Activated CD4-positive, alpha-beta T cell treated with anti-CD3 and anti-CD28 coated beads, Interleukin-2, Interleukin-6, amounts not matched to agents 100 ng/mL and 50 ng/mL, durations not matched to agents 16 hours and 8 hours (primary cell): ENCODE results near the gene ACP6.
A peak's percentile ranks its signal among the peaks of the same experiment; 100 is the strongest.
"Not testable (repeated sequence)": the region's sequence is repeated elsewhere in the genome, so short reads cannot be mapped to it uniquely, and the experiment has no call there.

ENCODE experiments used
- DNase-seq: peaks from one replicate; pipeline ENCODE4 v3.0.0-alpha.2; 2020

The ACP6 gene

DNA sequence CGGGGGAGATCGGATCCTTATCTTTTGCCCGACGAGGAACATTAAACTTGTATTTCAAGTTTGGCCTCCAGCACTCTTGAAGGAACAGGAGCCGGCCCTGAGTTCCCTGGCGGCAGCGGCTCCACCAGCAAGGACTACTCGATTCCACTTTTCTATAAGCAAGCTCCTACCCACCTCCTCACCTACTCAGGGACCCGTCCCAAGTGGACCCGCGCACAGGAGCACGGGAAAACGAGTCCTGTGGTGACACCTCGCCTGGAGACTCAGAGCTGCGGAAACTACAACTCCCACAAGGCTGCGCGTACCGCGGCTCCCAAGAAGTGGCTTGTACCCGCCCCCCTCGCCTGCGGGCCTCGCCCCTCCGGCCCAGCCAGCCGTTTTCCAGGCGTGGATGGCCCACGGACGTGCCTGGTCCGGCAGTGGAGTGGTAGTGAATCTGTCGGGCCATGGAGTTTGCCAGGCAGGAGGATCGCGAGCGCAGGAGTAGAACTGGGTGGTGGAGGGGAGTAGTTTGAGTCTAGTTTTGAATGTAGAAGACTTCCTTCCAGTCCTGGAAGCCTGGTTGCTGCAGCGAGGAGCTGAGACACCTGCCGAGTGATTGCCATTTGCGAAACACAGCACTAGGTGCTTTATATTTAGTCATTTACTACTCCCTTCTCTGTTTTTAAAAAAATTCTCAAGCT, at the start of gene ACP6:
ACP6 (minus strand) TSS at position 206 of the 683 bp plus-strand sequence. CDS start 476 bp downstream, outside the sequence.
- peak; percentile 96 for DNase-seq

DNA sequence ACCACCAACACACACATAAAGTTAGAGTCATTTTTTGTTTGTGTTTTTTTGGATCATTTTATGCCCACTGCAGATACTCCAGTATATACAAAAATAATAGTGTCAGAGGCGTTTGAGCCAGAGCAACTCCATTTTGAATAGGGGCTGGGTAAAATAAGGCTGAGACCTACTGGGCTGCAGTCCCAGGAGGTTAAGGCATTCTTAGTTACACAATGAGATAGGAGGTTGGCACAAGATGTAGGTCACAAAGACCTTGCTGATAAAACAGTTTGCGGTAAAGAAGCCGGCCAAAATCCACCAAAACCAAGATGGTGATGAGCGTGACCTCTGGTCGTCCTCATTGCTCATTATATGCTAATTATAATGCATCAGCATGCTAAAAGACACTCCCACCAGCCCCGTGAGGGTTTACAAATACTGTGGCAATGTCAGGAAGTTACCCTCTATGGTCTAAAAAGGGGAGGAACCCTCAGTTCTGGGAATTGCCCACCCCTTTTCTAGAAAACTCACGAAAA, 49.4 kb upstream of the ACP6 start:
- DNase-seq, result no peak

- DNase-seq, result no peak
Observed at GRCh38 chr1:147719029-147719698, 48.8 kb upstream of the ACP6 start.

GRCh38 chr1:147717706-147718097, 47.4 kb upstream of the ACP6 start:
- DNase-seq, result no peak

DNA sequence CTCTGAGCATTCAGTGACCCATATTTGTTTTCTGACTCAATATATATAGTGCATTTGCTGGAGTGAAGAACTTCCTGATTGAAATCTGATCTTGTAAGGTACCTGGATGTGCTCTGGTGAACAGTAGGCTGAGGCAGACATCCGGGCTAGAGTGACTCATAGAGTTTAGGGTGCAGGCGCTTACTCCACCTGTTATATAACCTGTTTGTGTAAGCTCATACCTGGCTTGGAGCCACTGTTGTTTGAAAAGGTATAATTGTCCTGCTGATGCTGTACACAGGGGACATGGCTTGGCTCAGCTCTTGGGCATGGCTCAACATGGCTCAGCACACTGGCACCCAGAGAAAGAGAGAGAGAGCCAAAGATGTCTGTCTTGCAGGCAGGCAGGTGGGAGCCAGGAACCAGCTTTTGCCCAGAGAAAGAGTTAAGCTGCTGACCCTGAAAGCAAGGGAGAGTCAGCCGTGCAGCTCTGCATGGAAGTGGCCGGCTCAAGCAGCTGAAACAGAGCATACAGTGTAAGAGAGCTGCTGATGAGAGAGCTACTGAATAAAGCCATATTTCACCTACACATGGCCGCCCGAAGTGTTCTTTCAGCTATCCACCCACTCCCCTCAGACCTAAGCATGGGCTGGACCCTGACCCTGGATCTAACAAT, 46.9 kb upstream of the ACP6 start:
- no peak for DNase-seq

DNA sequence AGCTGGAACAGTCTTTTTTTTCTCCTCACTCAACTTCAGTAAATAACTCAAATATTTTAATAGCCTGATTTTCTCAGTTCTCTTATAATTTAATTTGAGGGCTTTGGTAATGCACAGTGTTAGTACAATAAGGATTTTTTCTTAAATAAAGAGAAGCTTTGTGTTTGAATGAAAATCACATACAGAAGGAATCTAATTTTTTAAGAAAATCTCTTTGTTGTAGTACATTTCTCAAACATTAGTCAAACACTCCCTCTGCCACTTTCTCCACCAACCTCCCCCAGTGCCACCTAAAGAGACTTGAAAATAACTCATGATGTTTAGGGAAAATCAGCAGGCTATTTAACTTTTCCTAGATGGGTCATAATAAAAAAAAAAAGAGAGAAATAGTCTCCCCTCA, 42.3 kb upstream of the ACP6 start:
- no peak for DNase-seq

DNA sequence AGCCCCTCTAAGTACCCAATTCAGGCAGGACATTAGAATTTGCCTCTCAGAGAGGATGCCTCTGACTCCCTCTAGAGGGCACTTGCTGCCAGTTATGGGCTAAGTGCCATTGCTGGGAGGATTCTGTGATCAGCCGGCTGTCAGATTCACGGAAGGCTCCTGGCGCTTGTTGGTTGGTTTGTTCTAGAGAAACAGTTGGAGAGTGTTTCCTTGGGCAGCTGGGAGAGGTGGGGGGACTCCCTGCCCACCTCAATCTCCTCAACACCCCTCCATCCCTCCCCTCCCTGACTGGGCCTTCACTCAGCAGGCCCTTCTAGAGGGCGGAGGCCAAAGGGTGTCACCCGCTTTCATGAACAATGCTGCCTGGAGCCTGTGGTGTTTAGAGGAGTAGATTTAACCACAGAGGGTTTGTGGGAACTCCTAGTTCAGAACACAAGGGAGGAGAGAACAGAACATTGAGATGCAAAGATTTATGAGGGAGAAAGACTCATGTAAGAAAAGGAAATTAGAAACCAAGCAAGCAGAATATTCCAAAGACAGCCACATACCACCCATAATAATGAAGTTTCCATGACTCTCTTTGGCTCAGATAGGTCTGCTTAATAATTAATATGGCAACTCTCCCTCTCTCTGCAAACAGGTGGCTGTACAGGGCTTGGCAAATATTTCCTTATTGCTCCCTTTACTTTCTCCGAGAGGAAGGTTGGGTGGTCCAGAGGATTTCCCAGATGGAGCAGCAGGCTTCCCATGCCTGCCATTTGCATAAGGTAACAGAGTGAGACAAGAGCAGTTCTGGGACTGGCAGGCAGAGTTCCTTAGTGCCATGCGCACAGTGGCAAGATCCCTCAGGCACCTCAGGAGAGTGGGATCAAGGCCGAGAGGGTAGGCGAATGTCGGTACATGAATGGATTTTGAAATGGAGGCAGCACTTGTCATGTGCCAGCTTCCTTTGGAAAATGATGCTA, 30.0 kb upstream of the ACP6 start:
- peak; percentile 68 for DNase-seq

- no peak for DNase-seq
Observed at GRCh38 chr1:147699686-147700041, 29.3 kb upstream of the ACP6 start.

DNA sequence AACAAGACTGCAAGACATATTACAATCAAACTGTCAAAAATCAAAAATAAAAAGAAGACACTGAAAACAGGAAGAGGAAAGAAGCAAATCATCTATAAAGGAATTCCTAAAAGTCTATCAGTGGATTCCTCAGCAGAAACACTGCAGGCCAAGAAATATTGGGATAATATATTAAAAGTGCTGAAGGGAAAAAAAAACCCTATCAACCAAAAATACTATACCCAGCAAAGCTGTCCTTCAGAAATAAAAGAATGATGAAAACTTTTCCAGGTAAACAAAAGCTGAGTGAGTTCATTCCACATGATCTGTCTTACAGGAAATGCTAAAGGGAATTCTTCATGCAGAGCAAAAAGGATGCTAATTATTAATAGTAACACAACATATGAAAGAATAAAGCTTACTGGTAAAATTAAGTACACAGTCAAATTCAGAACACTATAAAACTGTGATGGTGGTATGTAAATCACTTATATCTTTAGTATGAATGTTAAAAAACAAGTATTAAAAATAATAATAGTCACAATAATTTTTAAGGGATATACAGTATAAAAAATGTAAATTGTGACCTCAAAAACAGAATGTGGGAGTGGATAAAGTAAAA, 12.9 kb upstream of the ACP6 start:
- no peak for DNase-seq

DNA sequence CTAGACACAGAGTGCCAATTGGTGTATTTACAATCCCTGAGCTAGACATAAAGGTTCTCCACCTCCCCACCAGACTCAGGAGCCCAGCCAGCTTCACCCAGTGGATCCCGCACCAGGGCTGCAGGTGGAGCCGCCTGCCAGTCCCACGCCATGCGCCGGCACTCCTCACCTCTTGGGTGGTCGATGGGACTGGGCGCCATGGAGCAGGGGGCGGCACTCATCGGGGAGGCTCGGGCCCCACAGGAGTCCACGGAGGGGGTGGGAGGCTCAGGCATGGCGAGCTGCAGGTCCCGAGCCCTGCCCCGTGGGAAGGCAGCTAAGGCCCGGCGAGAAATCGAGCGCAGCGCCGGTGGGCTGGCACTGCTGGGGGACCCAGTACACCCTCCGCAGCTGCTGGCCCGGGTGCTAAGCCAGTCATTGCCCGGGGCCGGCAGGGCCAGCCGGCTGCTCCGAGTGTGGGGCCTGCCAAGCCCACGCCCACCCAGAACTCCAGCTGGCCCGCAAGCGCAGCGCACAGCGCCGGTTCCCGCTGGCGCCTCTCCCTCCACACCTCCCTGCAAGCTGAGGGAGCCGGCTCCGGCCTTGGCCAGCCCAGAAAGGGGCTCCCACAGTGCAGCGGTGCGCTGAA, 10.4 kb upstream of the ACP6 start:
- DNase-seq, result not testable (repeated sequence)

DNA sequence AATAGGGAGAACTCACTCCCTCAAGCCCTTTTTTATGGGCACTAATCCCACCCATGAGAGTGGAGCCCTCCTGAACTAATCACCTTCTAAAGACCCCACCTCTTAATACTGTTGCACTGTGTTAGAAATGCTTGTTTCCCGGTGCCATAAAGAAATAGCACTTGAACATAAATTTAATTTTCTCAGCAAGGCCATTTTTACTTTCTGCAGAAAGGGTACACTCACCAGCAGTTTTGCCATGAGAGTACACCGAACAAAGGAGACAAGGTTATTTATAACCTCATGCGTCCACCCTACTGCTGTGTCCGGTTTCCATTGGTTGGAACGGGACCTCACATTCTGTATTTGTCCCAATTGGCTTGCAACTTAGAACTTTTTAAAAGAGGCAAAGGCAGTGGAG, 7.4 kb upstream of the ACP6 start:
- not testable (repeated sequence) for DNase-seq

GRCh38 chr1:147676311-147677085, 6.2 kb upstream of the ACP6 start:
- no peak for DNase-seq

GRCh38 chr1:147673816-147674215, 3.5 kb upstream of the ACP6 start:
- no peak for DNase-seq

DNA sequence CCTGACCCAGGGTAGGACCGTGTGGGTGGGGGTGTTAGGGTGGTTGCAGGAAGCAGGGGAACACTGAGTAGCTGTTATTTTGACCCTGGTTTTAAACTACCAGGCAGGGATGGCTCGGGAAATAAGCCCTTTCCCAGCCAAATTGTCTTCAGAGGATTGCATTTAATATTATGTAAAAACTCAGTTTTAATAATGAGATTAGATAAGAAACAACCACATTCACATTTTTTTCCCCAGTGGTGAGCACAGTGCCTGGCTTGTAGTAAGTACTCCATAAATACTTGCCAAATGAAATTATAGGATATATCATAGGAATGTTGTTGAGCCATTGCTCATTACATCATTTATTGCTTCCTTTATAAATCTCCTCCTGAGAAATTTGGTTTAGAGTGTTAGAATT, 3.1 kb upstream of the ACP6 start:
- no peak for DNase-seq

GRCh38 chr1:147669469-147670318, 630 bp downstream of the ACP6 start:
- peak; percentile 59 for DNase-seq

- DNase-seq, result no peak
Observed at GRCh38 chr1:147665521-147665920, 4.8 kb downstream of the ACP6 start.

- no peak for DNase-seq
Observed at GRCh38 chr1:147664206-147664605, 6.1 kb downstream of the ACP6 start.

- no peak for DNase-seq
Observed at GRCh38 chr1:147654511-147654910, 15.8 kb downstream of the ACP6 start.

DNA sequence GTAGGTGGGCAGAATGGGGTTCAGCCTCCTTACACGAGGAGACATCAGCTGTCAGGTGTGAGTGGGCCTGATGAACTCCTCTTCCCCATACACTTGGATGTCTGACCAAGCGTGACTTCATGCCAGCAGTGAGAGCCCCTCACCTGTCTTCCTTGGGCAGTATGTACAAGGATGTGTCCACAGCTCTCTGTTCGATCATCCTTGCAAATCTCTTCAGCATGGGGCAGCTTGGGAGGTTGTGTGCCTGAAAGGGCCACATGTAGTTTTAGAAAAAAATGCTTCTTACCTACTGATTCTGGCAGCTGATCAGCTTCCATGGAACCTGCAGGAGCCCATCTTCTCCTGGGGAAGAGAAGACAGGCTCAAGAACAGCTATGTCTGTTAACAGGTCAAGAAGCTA, 18.0 kb downstream of the ACP6 start:
- no peak for DNase-seq

GRCh38 chr1:147651466-147651865, 18.9 kb downstream of the ACP6 start:
- DNase-seq, result no peak
